HG03442 (cell line): ENCODE data around the gene ANKRD53.

Source experiments
- ATAC-seq: cut with Tn5 transposase; IDR thresholded peaks from one replicate; pipeline ENCODE4 v1.9.1; 2021; ENCODE audit warnings: mild to moderate bottlenecking, moderate library complexity; ENCODE audit not compliant: unreplicated experiment

Gene ANKRD53

GRCh38 chr2:70964133-70964532, 14.3 kb upstream of the ANKRD53 start:
- no peak for ATAC-seq

DNA sequence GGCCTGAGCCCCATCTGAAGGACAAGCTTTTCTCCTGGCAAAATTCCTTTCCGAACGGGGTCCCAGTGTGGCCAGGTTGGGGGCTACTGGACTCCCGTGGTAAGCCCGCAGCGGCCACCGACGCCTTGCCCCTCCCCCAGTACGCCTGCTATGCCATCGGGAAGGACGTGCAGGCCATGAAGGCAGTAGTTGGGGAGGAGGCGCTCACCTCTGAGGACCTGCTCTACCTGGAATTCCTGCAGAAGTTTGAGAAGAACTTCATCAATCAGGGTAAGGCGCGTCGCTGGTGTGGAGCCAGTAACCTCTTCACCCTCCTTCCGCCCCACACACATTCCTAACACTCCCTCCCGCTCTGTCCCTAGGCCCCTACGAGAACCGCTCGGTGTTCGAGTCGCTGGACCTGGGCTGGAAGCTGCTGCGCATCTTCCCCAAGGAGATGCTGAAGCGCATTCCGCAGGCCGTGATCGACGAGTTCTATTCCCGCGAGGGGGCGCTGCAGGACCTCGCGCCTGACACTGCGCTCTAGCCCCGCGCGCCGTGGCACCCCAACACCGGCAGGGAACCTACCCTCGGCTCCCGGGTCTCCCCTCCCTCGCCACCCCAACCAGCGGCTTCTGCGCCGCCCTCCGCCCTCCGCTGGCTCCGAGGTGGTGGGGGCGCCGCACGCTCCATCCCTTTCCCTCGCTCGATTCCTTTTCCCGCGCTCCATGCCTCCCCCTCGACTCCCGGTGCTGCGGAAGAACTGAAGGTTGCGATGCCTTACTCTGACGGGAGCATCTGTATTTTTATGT, 13.6 kb upstream of the ANKRD53 start:
- ATAC-seq: peak; percentile 87

DNA sequence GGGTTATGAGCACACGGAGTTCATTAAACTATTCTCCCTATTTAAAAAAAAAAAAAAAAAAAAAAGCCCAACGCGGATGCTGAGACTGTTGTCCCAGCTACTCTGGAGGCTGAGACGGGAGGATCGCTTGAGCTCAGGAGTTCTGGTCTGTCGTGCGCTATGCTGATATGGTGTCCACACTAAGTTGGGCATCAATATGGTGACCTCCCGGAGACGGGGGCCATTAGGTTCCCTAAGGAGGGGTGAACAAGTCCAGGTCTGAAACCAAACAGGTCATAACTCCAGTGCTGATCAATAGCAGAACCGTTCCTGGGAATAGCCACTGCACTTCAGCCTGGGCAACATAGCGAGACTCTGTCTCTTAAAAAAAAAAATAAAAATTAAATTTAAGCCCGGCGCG, 12.9 kb upstream of the ANKRD53 start:
- no peak for ATAC-seq

GRCh38 chr2:70966681-70967080, 11.7 kb upstream of the ANKRD53 start:
- ATAC-seq: no peak

DNA sequence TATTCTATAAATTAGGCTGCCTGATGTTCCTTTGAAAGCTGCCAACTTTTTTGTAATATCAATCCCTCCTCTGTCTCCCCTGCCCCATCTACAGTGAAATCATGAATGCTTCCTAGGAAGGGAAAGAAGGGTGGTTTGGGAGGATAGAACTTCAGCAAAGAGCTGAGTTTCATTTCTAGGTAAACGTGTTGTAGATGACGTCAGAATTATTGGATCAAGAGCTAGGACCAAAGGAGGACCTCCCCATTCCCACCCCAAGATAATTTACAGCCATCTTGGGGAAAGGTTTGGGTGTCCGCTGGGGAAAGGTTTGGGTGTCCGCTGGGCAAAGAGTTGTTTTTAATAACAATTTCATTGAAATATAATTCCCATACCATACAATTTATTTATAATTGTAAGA, 11.2 kb upstream of the ANKRD53 start:
- ATAC-seq: no peak

- ATAC-seq: no peak
Measured at GRCh38 chr2:70974592-70974991, 3.8 kb upstream of the ANKRD53 start.

DNA sequence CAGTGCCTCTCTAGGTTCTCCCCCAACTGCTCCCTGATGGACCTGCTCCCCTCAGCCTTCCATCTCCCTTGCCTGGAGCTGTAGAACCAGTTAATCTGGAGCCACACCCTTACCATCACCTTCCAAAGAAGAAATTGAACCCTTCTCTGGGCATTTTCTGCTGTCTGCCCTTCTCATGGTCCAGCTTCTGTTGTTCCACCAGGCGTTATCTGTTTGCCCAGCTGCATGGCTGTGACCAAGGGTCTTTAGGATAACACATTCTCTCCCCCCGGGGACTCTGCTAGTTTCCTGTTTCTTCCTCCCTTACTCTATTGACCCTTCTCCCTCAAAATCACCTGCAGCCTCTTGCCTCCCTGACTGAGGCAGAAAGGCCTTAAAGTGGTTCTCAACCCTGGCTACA, 3.2 kb upstream of the ANKRD53 start:
- no peak for ATAC-seq

DNA sequence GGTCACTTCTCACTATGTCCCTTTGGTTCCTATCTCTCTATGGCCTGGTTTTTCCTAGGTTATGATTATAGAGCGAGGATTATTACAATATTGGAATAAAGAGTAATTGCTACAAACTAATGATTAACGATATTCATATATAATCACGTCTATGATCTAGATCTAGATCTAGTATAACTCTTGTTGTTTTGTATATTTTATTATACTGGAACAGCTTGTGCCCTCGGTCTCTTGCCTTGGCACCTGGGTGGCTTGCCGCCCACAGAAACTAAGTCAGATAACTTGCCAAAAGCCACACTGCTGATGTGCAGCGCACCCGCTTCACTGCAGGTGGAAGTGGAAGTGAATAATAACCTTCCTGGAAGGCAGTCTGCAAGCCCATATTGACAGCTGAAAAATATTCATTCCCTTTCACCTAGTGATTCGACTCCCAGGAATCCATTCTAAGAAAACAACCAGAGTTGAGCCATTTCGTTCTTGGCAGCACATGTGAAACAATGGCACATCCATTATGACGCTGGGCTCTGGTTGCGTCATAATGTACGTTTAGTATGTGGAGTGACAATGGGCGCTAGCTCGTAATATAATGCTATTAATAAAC, 725 bp upstream of the ANKRD53 start:
- no peak for ATAC-seq

DNA sequence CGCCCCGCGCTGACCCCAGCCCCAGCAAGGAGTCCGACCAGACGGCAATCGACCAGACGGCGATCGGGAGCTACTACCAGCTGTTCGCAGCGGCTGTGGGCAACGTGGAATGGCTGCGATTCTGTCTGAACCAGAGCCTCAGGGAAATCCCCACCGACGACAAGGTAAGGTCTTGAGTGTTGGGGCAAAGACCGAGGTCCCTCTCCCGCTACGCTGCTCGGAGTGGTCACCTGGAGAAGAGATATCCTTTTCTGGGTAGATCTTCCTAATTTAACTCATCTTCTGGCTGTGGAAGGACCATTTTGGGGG, 704 bp downstream of the ANKRD53 start:
- no peak for ATAC-seq

- no peak for ATAC-seq
Measured at GRCh38 chr2:70979626-70980025, 1.2 kb downstream of the ANKRD53 start.

DNA sequence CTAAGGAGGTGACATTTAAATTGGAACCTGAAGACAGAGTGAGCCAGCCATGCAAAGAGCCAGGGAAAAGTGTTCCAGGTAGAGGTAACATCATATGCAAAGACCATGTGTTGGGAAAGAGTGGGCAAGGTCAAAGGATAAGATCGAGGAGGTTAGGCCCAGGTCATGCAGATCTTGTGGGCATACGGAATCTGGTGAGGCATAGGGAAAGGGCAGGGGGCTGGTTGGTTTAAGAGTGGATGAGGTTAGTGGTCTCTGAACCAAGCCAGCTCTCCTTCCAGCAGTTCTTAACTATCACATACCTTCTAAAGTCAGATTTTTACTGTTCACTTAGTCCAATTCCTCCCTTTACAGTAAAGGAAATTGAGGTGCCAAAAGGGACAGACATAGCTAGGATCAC, 3.0 kb downstream of the ANKRD53 start:
- ATAC-seq: no peak

DNA sequence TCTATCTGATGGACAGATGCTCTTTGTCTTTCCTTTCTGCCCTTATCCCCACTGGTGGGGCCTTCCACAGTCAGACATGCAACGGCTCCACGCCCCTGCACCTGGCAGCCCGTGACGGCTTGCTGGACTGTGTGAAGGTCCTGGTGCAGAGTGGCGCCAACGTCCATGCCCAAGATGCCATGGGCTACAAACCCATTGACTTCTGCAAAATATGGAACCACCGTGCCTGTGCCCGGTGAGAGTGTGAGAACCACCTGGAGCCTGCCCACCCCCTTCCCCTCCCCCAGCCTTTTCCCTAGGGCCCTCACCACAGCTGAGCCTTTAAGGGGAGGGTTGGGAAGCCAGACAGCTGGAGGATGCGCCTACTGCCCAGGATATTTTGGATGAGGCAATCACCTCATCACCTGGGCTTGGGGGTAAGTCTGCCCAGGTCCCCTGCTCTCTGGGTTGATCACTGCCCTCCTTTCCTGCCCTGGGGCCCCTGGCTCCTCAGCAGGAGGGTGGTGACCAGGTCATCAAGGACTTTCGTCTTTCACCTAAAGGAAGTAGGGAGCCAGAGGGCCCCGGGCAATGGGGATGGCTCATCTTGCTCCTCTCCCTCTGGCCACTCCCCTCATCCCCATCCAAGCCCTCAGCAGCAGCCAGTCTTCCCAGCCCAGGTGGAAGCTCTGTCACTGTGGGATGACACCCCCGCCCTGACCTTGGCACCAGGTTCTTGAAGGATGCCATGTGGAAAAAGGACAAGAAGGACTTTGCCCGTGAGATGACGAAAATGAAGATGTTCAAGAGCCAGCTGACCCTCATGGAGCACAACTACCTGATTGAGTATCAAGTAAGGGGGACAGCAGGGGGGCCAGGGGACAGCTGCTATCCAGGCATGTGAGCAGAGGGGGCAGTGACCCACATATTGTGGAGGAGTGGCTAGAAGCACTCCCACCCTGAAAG, 3.7 kb downstream of the ANKRD53 start:
- no peak for ATAC-seq

- no peak for ATAC-seq
Measured at GRCh38 chr2:70982971-70983370, 4.5 kb downstream of the ANKRD53 start.

- no peak for ATAC-seq
Measured at GRCh38 chr2:70983506-70984227, 5.2 kb downstream of the ANKRD53 start.

- ATAC-seq: no peak
Measured at GRCh38 chr2:70984228-70984575, 5.8 kb downstream of the ANKRD53 start.

DNA sequence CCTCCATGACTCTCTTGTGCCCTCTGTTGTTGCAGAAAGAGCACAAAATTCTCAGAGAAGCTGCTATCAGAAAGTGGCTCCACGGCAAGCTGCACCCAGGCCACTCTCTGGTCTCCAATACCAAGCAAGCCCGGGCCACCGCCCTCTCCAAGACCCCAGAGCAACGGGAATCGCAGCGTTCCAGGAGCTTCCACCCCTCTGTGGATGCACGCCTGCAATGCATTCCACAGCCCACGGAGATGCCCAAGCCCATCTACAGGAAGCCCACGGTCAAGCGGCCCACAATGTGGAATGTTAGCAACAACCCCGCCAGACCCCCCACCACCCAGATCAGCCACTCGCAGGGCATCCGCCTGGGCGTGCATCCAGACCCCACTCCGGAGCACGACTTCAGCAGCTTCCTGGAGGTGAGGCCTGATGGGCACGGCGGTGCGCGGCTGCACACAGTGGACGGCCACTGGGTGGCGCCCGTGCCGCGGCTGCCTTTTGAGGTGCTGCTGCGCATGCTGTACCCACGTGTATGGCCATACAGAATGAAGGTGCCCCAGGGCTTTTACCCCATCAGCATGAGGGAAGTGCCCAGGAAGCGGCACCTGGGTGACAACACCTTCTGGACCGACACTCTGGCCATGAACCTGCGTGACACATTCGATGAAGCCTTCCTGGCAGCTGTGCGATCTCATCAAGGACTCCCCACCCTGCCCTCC, 6.3 kb downstream of the ANKRD53 start:
- ATAC-seq: peak; percentile 96

DNA sequence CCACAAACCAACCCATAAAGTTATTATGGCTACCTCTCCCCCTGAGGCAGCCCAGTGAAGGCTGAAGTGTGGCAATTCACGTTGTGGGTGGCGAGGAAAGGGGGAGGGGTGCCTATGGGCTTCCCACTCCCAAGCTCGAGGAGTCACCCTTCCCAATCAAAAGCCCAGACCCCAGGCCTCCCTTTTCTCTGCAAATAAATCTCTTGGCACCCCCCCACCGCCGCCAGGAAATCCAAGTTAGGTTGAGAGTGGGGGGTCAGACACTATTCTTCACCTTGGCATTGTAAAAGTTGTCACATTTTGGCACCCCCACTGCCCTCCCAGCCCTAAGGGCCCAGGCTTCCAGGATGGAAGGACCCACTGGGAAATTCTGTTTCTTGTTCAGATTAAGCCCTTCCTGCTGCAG, 6.9 kb downstream of the ANKRD53 start:
- no peak for ATAC-seq

DNA sequence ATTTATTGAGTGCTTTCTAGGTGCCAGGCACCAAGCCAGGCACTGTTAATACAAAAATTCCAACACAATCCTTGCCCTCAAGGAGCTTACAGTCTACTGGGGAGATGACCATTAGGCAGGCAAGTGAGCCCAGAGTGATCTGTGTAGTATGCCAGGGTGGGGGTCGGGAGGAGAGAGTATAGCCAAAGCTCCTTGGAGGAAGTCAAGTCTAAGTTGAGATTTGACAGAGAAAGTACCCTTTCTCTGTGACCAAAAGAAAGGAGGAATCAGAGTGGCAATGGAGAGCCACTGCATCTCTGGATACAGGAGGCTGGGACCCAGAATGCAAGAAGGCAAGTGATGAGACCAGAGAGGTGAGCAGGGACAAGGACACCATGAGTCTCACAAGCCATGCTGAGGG, 7.5 kb downstream of the ANKRD53 start:
- ATAC-seq: no peak

DNA sequence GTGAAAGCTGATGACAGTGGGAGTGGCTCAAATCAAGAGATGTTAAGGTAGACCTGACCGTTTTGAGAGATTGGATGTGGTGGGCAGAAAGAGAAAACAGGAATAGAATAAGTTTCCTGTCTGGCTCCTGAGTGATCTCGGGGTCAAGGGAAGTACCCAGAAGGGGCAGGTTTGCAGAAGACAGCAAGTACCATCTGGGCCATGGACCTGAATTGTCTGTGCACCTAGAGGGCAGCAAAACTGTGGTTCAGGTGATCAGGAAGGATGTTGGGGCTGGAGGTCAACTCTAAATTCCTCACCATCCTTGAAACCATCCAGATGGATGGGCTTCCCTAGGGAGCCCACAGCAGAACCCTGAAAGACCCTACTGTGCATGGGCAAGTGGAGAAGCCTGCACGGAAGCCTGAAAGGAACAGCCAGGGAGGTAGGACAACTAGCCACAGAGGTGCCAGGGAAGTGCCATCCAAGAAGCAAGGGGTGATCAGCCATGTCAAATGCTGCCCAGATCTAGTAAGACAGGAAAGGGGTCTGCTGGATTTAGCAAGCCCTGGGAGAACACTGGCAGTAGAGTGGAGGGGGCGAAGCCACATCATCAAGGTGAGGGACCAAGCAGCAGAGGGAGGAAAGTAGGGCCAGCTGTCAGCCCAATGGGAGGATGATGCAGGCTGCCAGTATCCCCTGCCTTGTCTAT, 8.2 kb downstream of the ANKRD53 start:
- no peak for ATAC-seq

- no peak for ATAC-seq
Measured at GRCh38 chr2:70987386-70987785, 9.0 kb downstream of the ANKRD53 start.
